HL-60 (cell line): ENCODE results near the gene PTX4.

ENCODE experiments used
- DNase-seq, 2 experiments: peaks; one replicate each; pipeline ENCODE4 v3.0.0-alpha.2; 2010 to 2020; ENCODE audit warnings: low read depth in 1 of 2, low spot score in 1 of 2
- H3K27ac ChIP-seq: fragments of 250-450 bp; sonication (Bioruptor Pico); replicated peaks from 2 replicates; pipeline ENCODE4 v1.5.1; 2020; ENCODE audit warnings: mild to moderate bottlenecking, moderate library complexity
- H3K27me3 ChIP-seq: fragments of 250-450 bp; sonication (Bioruptor Pico); 2 replicates; pipeline ENCODE4 v1.5.1; 2021; ENCODE audit warnings: mild to moderate bottlenecking, moderate library complexity; ENCODE audit not compliant: insufficient read depth, poor library complexity, severe bottlenecking
- H3K4me3 ChIP-seq: replicated peaks from 2 replicates; pipeline ENCODE4 v1.5.1; 2011; ENCODE audit warnings: mild to moderate bottlenecking, control low read depth, low read length; ENCODE audit not compliant: insufficient read depth
- GABPA ChIP-seq: IDR thresholded peaks from 2 replicates; pipeline ENCODE4 v1.6.1; 2012; ENCODE audit warnings: low read depth
- POLR2AphosphoS5 ChIP-seq: IDR thresholded peaks from 2 replicates; pipeline ENCODE4 v1.6.1; 2012; ENCODE audit warnings: low read depth
- SPI1 ChIP-seq: IDR thresholded peaks from 2 replicates; pipeline ENCODE4 v1.6.1; 2012; ENCODE audit warnings: low read depth, mild to moderate bottlenecking, borderline replicate concordance
- TF ChIP-seq, protein P1 (sequence below): IDR thresholded peaks from one replicate; pipeline ENCODE4 v1.5.1; 2011; ENCODE audit warnings: low read length, control low read depth, inconsistent platforms; ENCODE audit not compliant: insufficient read depth
- TF ChIP-seq, protein P2 (sequence below): IDR thresholded peaks from 2 replicates; pipeline ENCODE4 v1.6.1; 2012; ENCODE audit warnings: low read depth; ENCODE audit not compliant: insufficient replicate concordance

PTX4 gene

DNA sequence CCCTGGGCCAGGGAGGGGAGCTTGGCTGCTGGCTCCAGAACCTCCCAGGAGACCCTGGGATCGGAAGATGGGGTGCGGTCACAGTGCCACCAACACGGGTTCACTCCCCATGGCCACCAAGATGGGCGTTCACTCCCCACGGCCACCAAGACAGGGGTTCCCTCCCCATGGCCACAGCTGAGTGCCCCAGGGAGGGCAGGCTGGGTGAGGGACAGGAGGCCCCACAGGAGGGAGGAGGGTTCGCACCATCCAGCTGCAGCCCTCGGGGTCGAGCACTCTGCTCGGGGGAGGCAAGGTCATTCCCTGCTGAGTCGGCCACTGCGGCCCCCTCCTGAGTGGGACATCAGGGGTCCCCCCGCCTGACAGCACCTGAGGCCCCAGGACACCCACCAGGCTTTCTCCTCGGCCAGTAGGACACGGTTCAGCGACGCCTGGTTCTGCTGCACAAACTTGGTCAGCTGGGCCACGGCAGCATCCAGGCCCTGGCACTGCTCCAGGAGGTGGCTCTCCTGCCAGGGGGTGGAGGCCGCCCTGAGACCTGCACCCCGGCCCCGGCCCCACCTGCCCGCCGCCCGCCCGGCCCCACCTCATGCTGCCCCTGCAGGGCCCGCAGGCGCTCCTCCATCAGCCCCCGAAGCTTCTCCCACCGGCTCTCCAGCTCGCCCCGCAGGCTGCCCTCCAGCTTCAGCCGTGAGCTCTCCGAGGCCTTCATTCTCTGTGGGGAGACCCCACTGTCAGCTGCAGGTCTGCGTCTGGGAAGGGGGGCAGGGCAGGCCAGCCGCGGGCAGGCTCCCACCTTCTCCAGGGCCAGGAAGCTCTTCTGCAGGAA, 50.3 kb downstream of the PTX4 start:
- Histone ChIP-seq H3K27ac (no peak overlapping the region), H3K4me3 (no peak overlapping the region), H3K27me3 (no peaks in the 10 kb centered on the region)
- no peak for DNase-seq
- TF ChIP-seq, protein P1, sequence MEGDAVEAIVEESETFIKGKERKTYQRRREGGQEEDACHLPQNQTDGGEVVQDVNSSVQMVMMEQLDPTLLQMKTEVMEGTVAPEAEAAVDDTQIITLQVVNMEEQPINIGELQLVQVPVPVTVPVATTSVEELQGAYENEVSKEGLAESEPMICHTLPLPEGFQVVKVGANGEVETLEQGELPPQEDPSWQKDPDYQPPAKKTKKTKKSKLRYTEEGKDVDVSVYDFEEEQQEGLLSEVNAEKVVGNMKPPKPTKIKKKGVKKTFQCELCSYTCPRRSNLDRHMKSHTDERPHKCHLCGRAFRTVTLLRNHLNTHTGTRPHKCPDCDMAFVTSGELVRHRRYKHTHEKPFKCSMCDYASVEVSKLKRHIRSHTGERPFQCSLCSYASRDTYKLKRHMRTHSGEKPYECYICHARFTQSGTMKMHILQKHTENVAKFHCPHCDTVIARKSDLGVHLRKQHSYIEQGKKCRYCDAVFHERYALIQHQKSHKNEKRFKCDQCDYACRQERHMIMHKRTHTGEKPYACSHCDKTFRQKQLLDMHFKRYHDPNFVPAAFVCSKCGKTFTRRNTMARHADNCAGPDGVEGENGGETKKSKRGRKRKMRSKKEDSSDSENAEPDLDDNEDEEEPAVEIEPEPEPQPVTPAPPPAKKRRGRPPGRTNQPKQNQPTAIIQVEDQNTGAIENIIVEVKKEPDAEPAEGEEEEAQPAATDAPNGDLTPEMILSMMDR = no peak
- TF ChIP-seq, protein P2, sequence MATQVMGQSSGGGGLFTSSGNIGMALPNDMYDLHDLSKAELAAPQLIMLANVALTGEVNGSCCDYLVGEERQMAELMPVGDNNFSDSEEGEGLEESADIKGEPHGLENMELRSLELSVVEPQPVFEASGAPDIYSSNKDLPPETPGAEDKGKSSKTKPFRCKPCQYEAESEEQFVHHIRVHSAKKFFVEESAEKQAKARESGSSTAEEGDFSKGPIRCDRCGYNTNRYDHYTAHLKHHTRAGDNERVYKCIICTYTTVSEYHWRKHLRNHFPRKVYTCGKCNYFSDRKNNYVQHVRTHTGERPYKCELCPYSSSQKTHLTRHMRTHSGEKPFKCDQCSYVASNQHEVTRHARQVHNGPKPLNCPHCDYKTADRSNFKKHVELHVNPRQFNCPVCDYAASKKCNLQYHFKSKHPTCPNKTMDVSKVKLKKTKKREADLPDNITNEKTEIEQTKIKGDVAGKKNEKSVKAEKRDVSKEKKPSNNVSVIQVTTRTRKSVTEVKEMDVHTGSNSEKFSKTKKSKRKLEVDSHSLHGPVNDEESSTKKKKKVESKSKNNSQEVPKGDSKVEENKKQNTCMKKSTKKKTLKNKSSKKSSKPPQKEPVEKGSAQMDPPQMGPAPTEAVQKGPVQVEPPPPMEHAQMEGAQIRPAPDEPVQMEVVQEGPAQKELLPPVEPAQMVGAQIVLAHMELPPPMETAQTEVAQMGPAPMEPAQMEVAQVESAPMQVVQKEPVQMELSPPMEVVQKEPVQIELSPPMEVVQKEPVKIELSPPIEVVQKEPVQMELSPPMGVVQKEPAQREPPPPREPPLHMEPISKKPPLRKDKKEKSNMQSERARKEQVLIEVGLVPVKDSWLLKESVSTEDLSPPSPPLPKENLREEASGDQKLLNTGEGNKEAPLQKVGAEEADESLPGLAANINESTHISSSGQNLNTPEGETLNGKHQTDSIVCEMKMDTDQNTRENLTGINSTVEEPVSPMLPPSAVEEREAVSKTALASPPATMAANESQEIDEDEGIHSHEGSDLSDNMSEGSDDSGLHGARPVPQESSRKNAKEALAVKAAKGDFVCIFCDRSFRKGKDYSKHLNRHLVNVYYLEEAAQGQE = no peak
- TF ChIP-seq SPI1 (no peak), POLR2AphosphoS5 (no peak), GABPA (no peak)

DNA sequence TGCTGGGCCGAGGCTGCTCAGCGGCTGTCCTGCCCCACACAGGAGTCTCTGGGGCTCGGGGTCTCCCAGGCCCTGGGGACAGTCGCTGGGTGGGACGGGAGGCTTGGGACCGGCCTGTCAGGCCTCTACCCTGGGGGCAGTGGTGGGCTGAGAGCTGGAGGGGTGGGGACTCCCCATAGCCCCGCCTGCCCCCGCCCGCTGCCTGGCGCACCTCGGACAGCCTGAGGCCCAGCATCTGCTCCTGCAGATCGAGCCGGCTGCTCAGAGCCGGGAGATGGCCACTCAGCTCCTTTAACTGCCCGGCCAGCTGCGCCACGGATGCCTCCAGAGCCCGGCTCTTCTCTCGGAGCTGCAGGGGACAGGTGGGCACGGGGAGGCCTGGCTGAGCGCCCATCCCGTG, 51.1 kb downstream of the PTX4 start:
- Histone ChIP-seq H3K27ac (no peak overlapping the region), H3K4me3 (no peak overlapping the region), H3K27me3 (peaks cover 3% of the 10 kb centered on the region)
- DNase-seq = no peak
- TF ChIP-seq, protein P1 = no peak
- TF ChIP-seq POLR2AphosphoS5 = no peak
- TF ChIP-seq SPI1 = no peak
- TF ChIP-seq GABPA = no peak
- TF ChIP-seq, protein P2 = no peak

DNA sequence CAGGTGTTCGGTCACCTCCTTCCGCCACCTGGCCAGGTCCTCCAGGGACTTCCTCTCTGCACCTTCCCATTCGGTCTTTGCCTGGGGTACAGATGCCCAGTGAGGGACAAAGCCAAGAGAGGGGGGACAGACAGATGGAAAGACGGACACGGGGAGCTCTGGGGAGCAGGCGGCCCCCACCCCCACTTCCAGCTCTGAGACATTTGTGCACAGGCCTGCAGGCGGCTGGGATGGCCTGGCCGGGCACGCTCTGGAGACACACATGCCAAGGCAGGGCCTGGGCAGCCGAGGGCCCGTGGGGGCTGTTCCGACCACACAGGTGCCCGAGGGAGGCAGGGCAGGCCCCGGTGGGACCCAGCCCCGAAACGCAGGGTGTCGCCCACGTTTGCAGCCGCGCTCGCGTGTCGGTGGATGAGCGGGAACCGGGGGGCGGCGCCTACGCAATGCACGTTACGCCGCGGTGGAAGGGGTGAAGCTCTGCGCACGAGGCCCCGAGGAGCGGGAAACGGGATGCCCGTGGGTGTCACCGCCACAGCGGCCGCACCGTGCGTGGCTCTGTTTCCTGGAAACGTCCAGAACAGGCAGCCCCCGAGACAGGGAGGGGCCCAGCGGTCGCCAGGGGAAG, 51.9 kb downstream of the PTX4 start:
- H3K27ac ChIP-seq = no peak overlapping the region
- DNase-seq = no peak
- no peak overlapping the region for H3K4me3 ChIP-seq
- H3K27me3 ChIP-seq = peaks cover 3% of the 10 kb centered on the region
- TF ChIP-seq GABPA = no peak
- no peak for TF ChIP-seq POLR2AphosphoS5
- TF ChIP-seq, protein P1 = no peak
- no peak for TF ChIP-seq SPI1
- TF ChIP-seq, protein P2 = no peak
